Left renal pelvis (tissue), 4 donors: ENCODE results near the gene UBXN6. TPM values are rescaled to one million over a fixed set of nuclear protein-coding genes. Genes with fewer than 3 reads are reported as not detected.
A peak's percentile ranks its signal among the peaks of the same experiment; 100 is the strongest.

Experiments used
- DNase-seq, 4 donors: peaks; one replicate each; pipeline ENCODE4 v3.0.0-alpha.2; 2013; ENCODE audit warnings: low read depth in 4 of 4, low spot score in 3 of 4
- polyA plus RNA-seq, 4 donors: library from polyadenylated mRNA; unstranded; fragments of 120-200 nt; gene quantifications; one replicate each; pipeline ENCODE4 v1.2.1, GENCODE V29; 2013; ENCODE audit not compliant: insufficient read length in 4 of 4

UBXN6 gene
- polyA plus RNA-seq, 4 donors: 82.7 to 125 (median 89.8) TPM

DNA sequence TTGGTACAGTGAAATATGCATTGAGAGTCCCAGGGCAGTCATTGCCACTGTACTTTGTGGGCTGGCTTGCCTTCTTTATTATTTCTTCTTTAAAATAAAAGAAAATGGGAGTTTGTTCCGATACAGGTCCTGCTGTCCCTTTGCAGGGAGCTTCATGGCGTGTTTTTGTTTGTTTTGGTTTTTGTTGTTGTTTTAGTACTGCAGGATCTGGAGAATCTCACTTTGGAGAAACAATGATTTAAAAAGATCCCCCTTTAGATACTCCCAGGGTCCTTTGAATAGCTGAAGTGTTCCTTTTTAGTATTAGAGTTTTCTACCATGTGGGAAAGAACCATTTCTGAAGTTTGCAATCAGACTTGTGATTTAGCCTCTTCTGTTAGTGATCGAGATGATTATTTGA lies 44.0 kb downstream of the UBXN6 start:
- DNase-seq: no peak

DNA sequence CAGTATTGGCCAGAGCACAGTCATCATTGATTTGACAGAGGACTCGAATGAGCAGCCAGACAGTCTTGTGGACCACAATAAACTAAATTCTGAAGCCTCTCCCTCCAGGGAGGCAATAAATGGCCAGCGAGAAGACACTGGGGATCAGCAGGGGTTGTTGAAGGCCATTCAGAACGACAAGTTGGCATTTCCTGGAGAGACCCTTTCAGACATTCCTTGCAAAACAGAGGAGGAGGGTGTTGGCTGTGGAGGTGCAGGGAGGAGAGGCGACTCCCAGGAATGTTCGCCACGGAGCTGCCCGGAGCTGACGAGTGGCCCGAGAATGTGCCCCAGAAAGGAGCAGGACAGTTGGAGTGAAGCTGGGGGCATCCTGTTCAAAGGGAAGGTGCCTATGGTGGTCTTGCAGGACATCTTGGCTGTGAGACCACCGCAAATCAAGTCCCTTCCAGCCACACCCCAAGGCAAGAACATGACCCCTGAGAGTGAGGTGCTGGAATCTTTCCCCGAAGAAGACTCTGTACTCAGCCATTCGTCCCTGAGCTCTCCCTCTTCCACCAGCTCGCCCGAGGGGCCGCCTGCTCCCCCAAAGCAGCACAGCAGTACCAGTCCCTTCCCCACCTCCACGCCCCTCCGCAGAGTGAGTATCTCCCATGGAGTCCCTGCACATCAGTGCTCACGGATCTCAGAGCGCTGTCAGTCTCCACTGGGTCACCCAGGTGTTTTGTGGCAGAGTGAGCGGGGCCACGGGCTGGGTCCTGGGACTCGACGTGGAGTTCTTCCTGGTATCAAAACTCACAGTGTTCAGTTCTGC lies 48.3 kb downstream of the UBXN6 start:
- no peak for DNase-seq

- no peak for DNase-seq
These were observed 51.0 kb downstream of the UBXN6 start for GRCh38 chr19:4406626-4407025.

DNA sequence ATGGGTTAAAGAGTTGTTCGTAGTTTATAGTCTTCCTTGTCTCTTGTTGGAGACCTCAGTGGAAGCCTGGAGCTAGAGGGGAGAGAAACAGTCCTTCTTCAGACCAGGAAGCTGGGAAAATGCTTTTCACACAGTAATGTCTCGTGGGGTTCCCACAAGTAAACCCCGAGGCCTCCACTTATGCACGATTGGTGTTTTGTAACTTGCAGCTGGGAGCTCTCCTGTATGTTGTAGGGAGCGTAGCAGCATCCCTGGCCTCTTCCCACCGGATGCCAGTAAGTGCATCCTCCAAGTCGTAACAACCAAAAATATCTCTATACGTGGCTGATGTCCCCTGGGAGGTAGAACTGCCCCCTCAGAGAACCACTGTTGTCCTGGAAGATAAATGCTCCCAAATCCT lies 51.6 kb downstream of the UBXN6 start:
- DNase-seq: no peak

DNA sequence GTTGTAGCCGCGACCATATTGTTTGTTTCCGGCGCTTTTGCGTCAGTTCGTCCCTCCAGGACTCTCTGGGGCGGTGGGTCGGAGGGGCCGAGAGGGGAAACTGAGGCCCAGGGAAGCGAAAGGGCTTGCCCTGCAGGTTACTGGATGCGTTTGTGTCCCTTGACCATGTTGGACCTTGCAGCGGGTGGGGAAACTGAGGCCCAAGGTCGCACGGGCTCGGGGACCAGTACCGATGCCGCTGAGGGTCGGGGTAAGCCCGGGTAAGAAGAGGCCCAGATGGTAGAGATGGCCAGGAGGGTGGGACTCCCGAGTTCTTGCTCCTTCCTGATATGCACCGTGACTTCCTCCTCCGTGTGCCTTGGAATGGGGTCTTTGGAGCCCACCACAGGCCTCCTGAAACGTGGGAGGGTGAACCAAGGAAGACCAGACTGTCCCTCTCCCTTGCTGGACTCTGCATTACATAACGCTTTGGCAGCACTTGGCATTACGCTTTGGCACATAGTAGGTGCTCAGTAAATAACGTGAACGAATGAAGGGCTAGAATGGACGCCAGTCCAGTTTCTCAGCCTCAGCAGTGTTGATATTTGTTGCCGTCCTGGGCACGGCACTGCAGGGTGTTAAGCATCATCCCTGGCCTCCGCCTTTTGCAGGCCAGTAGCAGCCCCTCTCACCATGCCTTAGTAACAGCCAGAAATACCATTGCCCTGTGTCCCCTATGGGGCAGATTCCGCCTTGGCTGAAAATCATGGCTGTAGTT lies 54.4 kb downstream of the UBXN6 start:
- DNase-seq: no peak

- peak; percentile 97 to 99 (median 98) for DNase-seq
These were observed 55.2 kb downstream of the UBXN6 start, which contains the start of gene CHAF1A for GRCh38 chr19:4402171-4403004. CHAF1A (plus strand) TSS chr19:4402640; CDS start chr19:4402763, 123 bp downstream.

GRCh38 chr19:4401769-4402170 lies 55.8 kb downstream of the UBXN6 start:
- DNase-seq: no peak

GRCh38 chr19:4400135-4400936 lies 57.3 kb downstream of the UBXN6 start, which contains the start of gene SH3GL1:
SH3GL1 (minus strand) TSS chr19:4400547; CDS start chr19:4400368, 179 bp downstream.
- DNase-seq: peak in 3 of 4 donors; percentile 84 to 88 (median 87)

DNA sequence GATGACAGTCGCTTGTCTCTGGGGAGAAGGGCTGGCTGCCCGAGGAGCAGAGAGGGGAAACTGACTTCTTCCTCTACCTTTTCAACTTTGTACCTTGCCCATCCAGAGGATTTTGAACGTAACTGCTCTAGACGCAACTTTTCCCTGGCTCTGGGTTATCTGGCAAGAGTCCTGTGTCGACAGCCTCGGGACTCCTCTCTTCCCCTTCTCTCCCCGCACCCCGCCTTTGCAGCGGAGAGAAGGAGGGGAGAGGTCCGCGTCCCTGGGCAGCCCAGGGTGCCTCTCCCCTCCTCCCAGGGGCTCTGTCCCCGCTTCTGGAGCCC lies 57.8 kb downstream of the UBXN6 start:
- DNase-seq: no peak

GRCh38 chr19:4396949-4397783 lies 60.4 kb downstream of the UBXN6 start:
- DNase-seq: no peak

Other genes with a start within 250 kb of the UBXN6 start
- under 1 TPM; 0.22 to 0.72 (median 0.36) TPM for gene EBI3, start 228.3 kb downstream of the UBXN6 start, polyA plus RNA-seq
- 10 to 100 TPM; 16.9 to 23.9 (median 20.1) TPM for gene YJU2, start 210.7 kb downstream of the UBXN6 start, polyA plus RNA-seq
- gene SHD, start 178.5 kb downstream of the UBXN6 start, polyA plus RNA-seq: 1 to 10 TPM; 1.8 to 5.7 (median 3.1) TPM
- under 1 TPM in 3 of 4 donors, not detected in 1; 0.21 to 0.56 (median 0.43) TPM for gene TMIGD2, start 155.4 kb downstream of the UBXN6 start, polyA plus RNA-seq
- 1 to 10 TPM; 2.8 to 8.8 (median 5.4) TPM for gene FSD1, start 153.2 kb downstream of the UBXN6 start, polyA plus RNA-seq
- 10 to 100 TPM; 12.5 to 40.1 (median 18.0) TPM for gene STAP2, start 119.0 kb downstream of the UBXN6 start, polyA plus RNA-seq
- 10 to 100 TPM; 14.1 to 30.4 (median 20.5) TPM for gene MPND, start 114.2 kb downstream of the UBXN6 start, polyA plus RNA-seq
- gene SH3GL1, start 57.2 kb downstream of the UBXN6 start, polyA plus RNA-seq: 10 to 100 TPM; 56.1 to 77.6 (median 72.3) TPM
- 10 to 100 TPM; 19.0 to 25.5 (median 22.8) TPM for gene CHAF1A, start 55.2 kb downstream of the UBXN6 start, polyA plus RNA-seq
- gene HDGFL2, start 14.5 kb upstream of the UBXN6 start, polyA plus RNA-seq: 10 to 100 TPM; 62.6 to 88.6 (median 66.3) TPM
- 1 to 10 TPM in 1 of 4 donors, under 1 TPM in 3; 0.43 to 2.1 (median 0.86) TPM for gene PLIN4, start 60.7 kb upstream of the UBXN6 start, polyA plus RNA-seq
- gene PLIN5, start 77.4 kb upstream of the UBXN6 start, polyA plus RNA-seq: 10 to 100 TPM in 1 of 4 donors, 1 to 10 TPM in 2, under 1 TPM in 1; 0.96 to 10.9 (median 3.0) TPM
- gene LRG1, start 82.2 kb upstream of the UBXN6 start, polyA plus RNA-seq: under 1 TPM; 0.49 to 0.96 (median 0.81) TPM
- gene SEMA6B, start 101.9 kb upstream of the UBXN6 start, polyA plus RNA-seq: 1 to 10 TPM; 2.3 to 5.4 (median 3.7) TPM
- 10 to 100 TPM in 2 of 4 donors, 1 to 10 TPM in 2; 9.4 to 15.4 (median 10.8) TPM for gene TNFAIP8L1, start 181.7 kb upstream of the UBXN6 start, polyA plus RNA-seq
- gene MYDGF, start 212.5 kb upstream of the UBXN6 start, polyA plus RNA-seq: 10 to 100 TPM; 58.8 to 84.5 (median 78.5) TPM